Aorta (tissue), 5 donors: Measurements from ENCODE around the gene PCF11. TPM values are rescaled to one million over a fixed set of nuclear protein-coding genes. Genes with fewer than 3 reads are reported as not detected.
A peak's percentile ranks its signal among the peaks of the same experiment; 100 is the strongest.

Experiments
- ATAC-seq: fragments of 200-7000 bp; cut with Tn5 transposase; one replicate; pipeline ENCODE4 v1.9.1; 2022; ENCODE audit warnings: moderate library complexity; ENCODE audit not compliant: low FRiP score
- DNase-seq, 2 donors: peaks; one replicate each; pipeline ENCODE4 v3.0.0-alpha.2; 2020
- H3K27ac ChIP-seq, 2 donors: one replicate each; pipeline ENCODE4 v1.5.1; 2013; ENCODE audit warnings: low read length in 2 of 2, mild to moderate bottlenecking in 2 of 2, moderate library complexity in 2 of 2, control low read depth in 1 of 2, inconsistent platforms in 1 of 2, low read depth in 1 of 2
- H3K27me3 ChIP-seq, 2 donors: one replicate each; pipeline ENCODE4 v1.6.1; 2013; ENCODE audit warnings: control low read depth in 1 of 2, low read length in 1 of 2, mild to moderate bottlenecking in 1 of 2, moderate library complexity in 1 of 2; ENCODE audit not compliant: insufficient read depth in 2 of 2, control insufficient read depth in 1 of 2
- H3K36me3 ChIP-seq, 2 donors: one replicate each; pipeline ENCODE4 v1.6.1; 2013; ENCODE audit warnings: control low read depth in 1 of 2, low read length in 1 of 2, mild to moderate bottlenecking in 1 of 2; ENCODE audit not compliant: insufficient read depth in 2 of 2, control insufficient read depth in 1 of 2
- H3K4me1 ChIP-seq, 2 donors: one replicate each; pipeline ENCODE4 v1.6.1; 2013; ENCODE audit warnings: low read length in 2 of 2, control low read depth in 1 of 2, mild to moderate bottlenecking in 1 of 2, moderate library complexity in 1 of 2; ENCODE audit not compliant: insufficient read depth in 2 of 2, control insufficient read depth in 1 of 2
- H3K4me3 ChIP-seq, 2 donors: one replicate each; pipeline ENCODE4 v1.5.1; 2013; ENCODE audit warnings: low read length in 2 of 2, control low read depth in 1 of 2, mild to moderate bottlenecking in 1 of 2
- H3K9me3 ChIP-seq: one replicate; pipeline ENCODE4 v1.6.1; 2013; ENCODE audit warnings: mild to moderate bottlenecking, low read length; ENCODE audit not compliant: control insufficient read depth
- WGBS, 2 donors: extraction: QIAGEN DNeasy Blood & Tissue Kit; methylation state at CpG; one replicate each; pipeline ENCODE4 v1.1.7; 2013; 5-methylcytosine and 5-hydroxymethylcytosine counted together
- intact Hi-C, 2 donors: fragments of 100-400 bp; cut with DNase I; formaldehyde crosslinking; loops; one replicate each; pipeline versions ENCODE4 v1.14.2 to v1.15.0; 2022
- polyA plus RNA-seq, 2 donors: library from polyadenylated mRNA; stranded (reverse); fragments of 200-250 nt; gene quantifications; one replicate each; pipeline ENCODE4 v1.2.3, GENCODE V29; 2013
- total RNA-seq, 2 donors: library from RNA; stranded (reverse); fragmentation: NEBNext Ultra II Directional; extraction: Animal tissue kit (Norgen Biotek cat#: 25700); gene quantifications; one replicate each; pipeline ENCODE4 v1.2.1, GENCODE V29; 2021
- donor health status: healthy with polysubstance abuse.
- donor health status: Bipolar disorder and iron deficiency.
- donor health status: DM: no; HTN: no; CAD: no.
- donor health status: DM: no; HTN: no; CAD: no.
- donor health status: DM: yes; HTN: yes; CAD: no.

Gene PCF11
- total and polyA plus RNA-seq, 4 donors = 14.5 to 82.3 (median 60.5) TPM

DNA sequence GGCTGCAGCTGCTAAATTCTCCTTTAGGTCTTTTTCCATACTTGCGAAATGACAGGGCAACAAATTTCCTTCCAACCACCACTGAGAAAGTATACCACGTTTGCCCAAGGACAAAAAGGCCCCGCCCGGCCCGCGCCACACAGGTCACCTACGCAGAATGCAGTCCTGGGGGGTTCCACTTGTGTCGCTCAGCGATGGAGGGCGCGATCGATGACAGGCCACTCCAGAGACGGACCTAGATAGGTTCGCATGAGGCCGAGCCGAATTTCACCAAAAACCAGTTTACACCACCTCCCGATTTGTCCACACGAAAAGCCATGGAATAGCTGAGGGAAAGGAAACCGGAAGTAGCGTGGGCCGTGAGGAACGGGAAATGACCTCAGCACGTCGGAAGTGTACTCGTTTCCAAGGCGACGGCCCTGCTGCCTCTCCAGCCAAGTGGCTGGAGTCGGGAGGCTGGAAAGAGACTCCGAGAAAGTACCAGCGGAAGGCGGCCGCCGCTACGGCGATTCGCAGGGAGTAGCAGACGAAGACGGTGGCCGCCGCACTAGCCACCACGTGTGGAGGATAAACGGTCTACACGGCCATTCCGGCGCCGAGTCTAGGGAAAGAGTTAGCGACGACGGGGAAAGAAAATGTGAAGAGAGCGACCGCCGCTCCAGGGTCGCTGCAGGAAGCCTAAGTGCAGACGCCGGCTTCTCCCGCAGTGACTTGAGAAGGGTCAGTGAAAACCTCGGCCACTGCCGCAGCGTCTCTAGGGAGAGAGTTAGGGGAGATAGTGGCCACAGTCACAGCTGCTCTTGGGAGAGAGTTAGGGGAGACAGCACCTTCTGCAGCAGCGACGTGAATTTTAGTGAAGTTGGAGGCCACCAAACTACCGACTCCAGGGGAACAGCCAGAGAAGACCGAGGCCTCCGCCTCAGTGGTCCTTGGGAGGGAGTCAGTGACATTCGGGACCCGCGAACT lies 36.7 kb downstream of the PCF11 start, which contains the start of gene ANKRD42:
Gene ANKRD42 (plus strand): TSS at position 398 of the 966 bp plus-strand sequence. CDS start 959 bp downstream, outside the sequence.
- intact Hi-C loops = loop anchor here (2.0 to 10.0 kb wide), 5 partner anchors 37 to 291 kb away; partner anchors contain the start of genes CCDC90B (in 2 of the 2), DDIAS (in 2 of the 2), PRCP (in 2 of the 2) and PCF11 (in 1 of the 2)
- Histone ChIP-seq H3K9me3 (no peaks in the 10 kb centered on the region), H3K4me1 (peaks cover 6 to 19% of the 10 kb centered on the region in 2 donors), H3K27me3 (no peaks in the 10 kb centered on the region), H3K4me3 (peak within 1 kb of the TSS; percentile 97 to 98), H3K27ac (peak within 1 kb of the TSS; percentile 15 to 95), H3K36me3 (peaks cover 1 to 2% of the 10 kb centered on the region in 2 donors)
- WGBS, 2 donors = 0% methylated on average over 67 of the region's 67 CpGs
- ATAC-seq = peak; percentile 97
- DNase-seq = peak; percentile 96 to 97

GRCh38 chr11:83194281-83195142 lies 37.6 kb downstream of the PCF11 start:
- Histone ChIP-seq H3K9me3 (no peaks in the 10 kb centered on the region), H3K27me3 (no peaks in the 10 kb centered on the region), H3K4me1 (peaks cover 6 to 19% of the 10 kb centered on the region in 2 donors), H3K27ac (peak overlapping the region; percentile 63 to 83), H3K4me3 (peak overlapping the region; percentile 79 to 98), H3K36me3 (no peaks in the 10 kb centered on the region)
- WGBS, 2 donors = 1 to 2% methylated on average over 32 to 35 of the region's 35 CpGs
- intact Hi-C loops = loop anchor here (5.0 to 10.0 kb wide), 5 partner anchors 63 to 292 kb away; partner anchors contain the start of genes CCDC90B (in 2 of the 2), DDIAS (in 2 of the 2), PRCP (in 2 of the 2) and RAB30 (in 1 of the 2)
- peak; percentile 87 to 92 for DNase-seq
- ATAC-seq = peak; percentile 88

DNA sequence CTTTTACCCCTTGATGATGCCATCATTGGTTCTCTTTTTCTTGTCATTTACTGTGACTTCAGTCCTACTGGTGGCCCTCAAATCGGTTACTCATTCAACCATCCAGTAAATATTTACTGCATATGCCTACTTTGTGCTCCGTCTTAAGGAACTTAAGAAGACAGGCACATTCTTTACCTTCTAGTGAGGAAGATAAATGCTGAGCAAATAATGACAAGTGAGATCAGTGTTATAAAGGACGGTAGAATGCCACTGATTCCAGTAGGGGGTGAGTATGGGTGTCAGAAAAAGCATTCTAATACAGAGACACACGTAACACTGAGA lies 38.2 kb downstream of the PCF11 start:
- no peak for ATAC-seq
- DNase-seq = no peak
- no peaks in the 10 kb centered on the region for H3K27me3 ChIP-seq
- H3K27ac ChIP-seq = peak overlapping the region; percentile 63 to 83
- intact Hi-C loops = loop anchor here (5.0 to 10.0 kb wide), 3 partner anchors 62 to 290 kb away; partner anchors contain the start of genes CCDC90B (in 2 of the 2), DDIAS (in 1 of the 2) and PRCP (in 1 of the 2)
- 27 to 33% methylated on average over 4 of the region's 4 CpGs for WGBS, 2 donors
- no peaks in the 10 kb centered on the region for H3K9me3 ChIP-seq
- H3K36me3 ChIP-seq = no peaks in the 10 kb centered on the region
- peak overlapping the region; percentile 79 to 98 for H3K4me3 ChIP-seq
- peaks cover 6 to 19% of the 10 kb centered on the region in 2 donors for H3K4me1 ChIP-seq

- WGBS, 2 donors = 95% methylated on average over 8 of the region's 8 CpGs
- Histone ChIP-seq H3K4me3 (no peak overlapping the region), H3K4me1 (peaks cover 6 to 19% of the 10 kb centered on the region in 2 donors), H3K9me3 (no peaks in the 10 kb centered on the region), H3K27ac (no peak overlapping the region), H3K36me3 (no peaks in the 10 kb centered on the region), H3K27me3 (no peaks in the 10 kb centered on the region)
- ATAC-seq = no peak
- no peak for DNase-seq
- intact Hi-C loops = loop anchor here (5.0 to 10.0 kb wide), 3 partner anchors 62 to 291 kb away; partner anchors contain the start of genes CCDC90B (in 2 of the 2), DDIAS (in 1 of the 2) and PRCP (in 1 of the 2)
These were observed 38.7 kb downstream of the PCF11 start for GRCh38 chr11:83195649-83196048.

GRCh38 chr11:83200035-83200434 lies 43.1 kb downstream of the PCF11 start:
- WGBS, 2 donors = 99 to 100% methylated on average over 1 of the region's 1 CpG
- no peaks in the 10 kb centered on the region for H3K9me3 ChIP-seq
- H3K4me3 ChIP-seq = no peak overlapping the region
- no peak for DNase-seq
- H3K4me1 ChIP-seq = peaks cover 6 to 19% of the 10 kb centered on the region in 2 donors
- no peaks in the 10 kb centered on the region for H3K27me3 ChIP-seq
- intact Hi-C loops = no loop called here
- H3K27ac ChIP-seq = no peak overlapping the region
- ATAC-seq = no peak
- H3K36me3 ChIP-seq = no peaks in the 10 kb centered on the region

- H3K4me1 ChIP-seq = no peaks in the 10 kb centered on the region
- no peaks in the 10 kb centered on the region for H3K9me3 ChIP-seq
- H3K27ac ChIP-seq = no peak overlapping the region
- H3K36me3 ChIP-seq = peaks cover 0 to 2% of the 10 kb centered on the region in 2 donors
- WGBS, 2 donors = 58 to 60% methylated on average over 3 of the region's 3 CpGs
- DNase-seq (no peak), ATAC-seq (no peak)
- no peaks in the 10 kb centered on the region for H3K27me3 ChIP-seq
- H3K4me3 ChIP-seq = no peak overlapping the region
- intact Hi-C loops = no loop called here
These were observed 48.8 kb downstream of the PCF11 start for GRCh38 chr11:83205608-83206185.

GRCh38 chr11:83206221-83206620 lies 49.3 kb downstream of the PCF11 start:
- WGBS, 2 donors = 76 to 77% methylated on average over 1 of the region's 1 CpG
- H3K36me3 ChIP-seq = peaks cover 0 to 4% of the 10 kb centered on the region in 2 donors
- intact Hi-C loops = no loop called here

More at GRCh38 chr11:83206221-83206620, 49.3 kb downstream of the PCF11 start:
- H3K27ac ChIP-seq = no peak overlapping the region
- DNase-seq (no peak), ATAC-seq (no peak)
- no peak overlapping the region for H3K4me3 ChIP-seq
- no peaks in the 10 kb centered on the region for H3K27me3 ChIP-seq
- H3K4me1 ChIP-seq = no peaks in the 10 kb centered on the region
- H3K9me3 ChIP-seq = no peaks in the 10 kb centered on the region
